ENCODE measurements around the gene FPR1.

Gene FPR1

DNA sequence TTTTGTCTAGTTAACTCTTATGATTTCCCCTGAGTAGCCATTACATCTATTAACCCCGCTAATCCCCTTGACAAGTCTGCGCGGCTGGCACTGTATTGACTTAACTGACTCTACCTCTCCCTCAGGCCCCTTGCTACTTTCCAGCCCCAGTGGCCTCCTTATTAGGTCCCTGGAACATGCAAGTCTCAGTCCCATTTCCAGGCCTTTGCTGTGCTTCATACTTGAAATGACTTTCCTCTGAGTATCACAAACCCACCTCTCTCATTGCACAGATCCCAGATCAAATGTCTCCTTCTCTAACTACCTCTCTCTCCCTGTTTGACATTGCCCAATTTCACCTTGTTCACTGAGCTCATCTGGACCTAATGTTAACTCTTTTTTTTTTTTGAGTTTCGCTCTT, 45.4 kb downstream of the FPR1 start:
- no peak for DNase-seq (ENCODE audit: low spot score)

DNA sequence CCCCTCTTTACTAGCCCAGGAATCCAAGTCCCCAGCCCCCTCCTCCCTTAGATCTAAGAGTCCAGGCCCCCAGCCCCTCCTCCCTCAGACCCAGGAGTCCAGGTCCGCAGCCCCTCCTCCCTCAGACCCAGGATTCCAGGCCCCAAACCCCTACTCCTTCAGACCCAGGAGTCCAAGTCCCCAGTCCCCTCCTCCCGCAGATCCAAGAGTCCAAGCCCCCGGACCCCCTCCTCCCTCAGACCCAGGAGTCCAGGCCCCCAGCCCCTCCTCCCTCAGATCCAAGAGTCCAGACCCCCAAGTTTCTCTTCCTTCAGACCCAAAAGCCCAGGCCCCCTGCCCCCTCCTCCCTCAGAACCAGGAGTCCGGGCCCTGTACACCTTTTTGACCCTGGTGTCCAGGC, 47.1 kb downstream of the FPR1 start:
- no peak for DNase-seq (ENCODE audit: low spot score)

GRCh38 chr19:51703575-51704515, 47.8 kb downstream of the FPR1 start:
- peak; percentile 96 for DNase-seq (ENCODE audit: low spot score)

- peak; percentile 58 for DNase-seq (ENCODE audit: low spot score)
Observed at GRCh38 chr19:51702825-51703574, 48.7 kb downstream of the FPR1 start.

- peak; percentile 83 for DNase-seq (ENCODE audit: low spot score)
Observed at GRCh38 chr19:51702103-51702824, 49.4 kb downstream of the FPR1 start.

DNA sequence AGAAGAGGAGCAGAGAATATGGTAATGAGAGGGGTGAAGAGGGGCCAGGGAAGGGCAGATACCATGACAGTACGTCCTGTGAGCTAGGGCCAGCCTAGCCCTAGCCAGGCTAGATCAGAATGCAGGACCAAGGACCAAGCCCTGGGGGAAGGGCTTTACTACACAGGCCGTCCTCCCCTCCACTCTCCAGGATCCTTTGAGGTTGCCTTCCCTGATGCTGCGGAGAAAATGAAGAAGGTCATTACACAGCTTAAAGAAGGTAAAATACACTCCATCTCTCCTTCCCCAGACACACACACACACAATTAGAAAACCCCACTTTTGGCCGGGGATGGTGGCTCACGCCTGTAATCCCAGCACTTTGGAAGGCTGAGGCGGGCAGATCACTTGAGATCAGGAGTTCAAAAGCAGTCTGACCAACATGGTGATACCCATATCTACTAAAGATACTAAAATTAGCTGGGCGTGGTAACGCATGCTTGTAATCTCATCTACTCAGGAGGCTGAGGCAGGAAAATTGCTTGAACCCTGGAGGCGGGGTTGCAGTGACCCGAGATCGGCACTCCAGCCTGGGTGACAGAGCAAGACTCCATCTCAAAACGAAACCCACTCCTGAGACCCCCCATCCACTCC, 50.1 kb downstream of the FPR1 start:
- DNase-seq (ENCODE audit: low spot score): no peak

- no peak for DNase-seq (ENCODE audit: low spot score)
Observed at GRCh38 chr19:51699170-51699569, 52.5 kb downstream of the FPR1 start.

- no peak for DNase-seq (ENCODE audit: low spot score)
Observed at GRCh38 chr19:51698296-51698695, 53.4 kb downstream of the FPR1 start.

- DNase-seq (ENCODE audit: low spot score): no peak
Observed at GRCh38 chr19:51697169-51697776, 54.4 kb downstream of the FPR1 start.

DNA sequence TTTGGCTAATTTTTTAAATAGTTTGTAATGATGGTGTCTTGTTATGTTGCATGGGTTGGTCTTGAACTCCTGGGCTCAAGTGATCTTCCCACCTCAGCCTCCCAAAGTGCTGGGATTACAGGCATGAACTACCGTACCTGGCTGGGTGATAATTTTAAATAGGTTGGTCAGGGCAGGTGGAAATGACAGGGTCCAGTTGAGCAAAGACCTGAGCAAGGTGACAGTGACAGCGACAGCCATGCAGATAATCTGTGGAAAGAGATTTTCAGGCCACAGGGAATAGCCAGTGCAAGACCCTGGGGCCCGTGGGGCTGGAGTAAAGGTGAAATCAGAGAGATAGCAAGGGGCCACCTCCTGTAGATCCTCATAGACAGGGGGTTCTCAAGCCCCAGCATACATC, 55.1 kb downstream of the FPR1 start:
- no peak for DNase-seq (ENCODE audit: low spot score)
